ENCODE data around the gene HTR3A. TPM values are rescaled to one million over a fixed set of nuclear protein-coding genes. Genes with fewer than 3 reads are reported as not detected.
"Not testable (repeated sequence)": the region's sequence is repeated elsewhere in the genome, so short reads cannot be mapped to it uniquely, and the experiment has no call there.

HTR3A gene
- total RNA-seq, 1 experiment from 2014 or later = not detected

DNA sequence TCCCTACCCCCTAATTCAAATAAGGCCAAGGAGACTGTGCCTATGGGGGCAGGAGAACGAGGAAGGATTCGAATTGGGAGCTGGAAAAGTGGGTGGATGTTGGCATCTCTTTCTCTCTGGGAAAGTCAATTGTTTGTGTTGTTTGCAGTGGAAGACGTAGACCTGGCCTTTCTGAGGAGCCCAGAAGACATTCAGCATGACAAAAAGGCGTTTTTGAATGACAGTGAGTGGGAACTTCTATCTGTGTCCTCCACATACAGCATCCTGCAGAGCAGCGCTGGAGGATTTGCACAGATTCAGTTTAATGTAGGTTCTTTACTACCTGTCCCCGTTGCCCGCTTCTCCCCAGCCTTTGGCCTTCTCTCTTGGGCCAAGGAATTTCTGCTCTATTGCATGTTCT is 42.1 kb upstream of the HTR3A start:
- Histone ChIP-seq H3K4me3 (ENCODE audit: low read depth, low read length) (no peak overlapping the region), H3K36me3 (ENCODE audit: control insufficient read depth, insufficient read depth, low read length) (no peaks in the 10 kb centered on the region), H3K4me1 (no peaks in the 10 kb centered on the region), H3K27me3 (replicated peaks; ENCODE audit: control insufficient read depth, insufficient read depth, low read length) (no peaks in the 10 kb centered on the region; the same call in 1 of the 2 replicates), H3K9me3 (no peaks in the 10 kb centered on the region)
- BruUV-seq (replicated peaks) = no TSS peak
- no peaks in the 10 kb centered on the region for H3K9me3 Mint-ChIP-seq (ENCODE audit: unreplicated experiment)
- ChIA-PET POLR2A (no interaction called here), CTCF (no interaction called here)
- no peak overlapping the region for H3K27ac Mint-ChIP-seq (ENCODE audit: unreplicated experiment)
- no peak for DNase-seq
- TF ChIP-seq, protein P1, sequence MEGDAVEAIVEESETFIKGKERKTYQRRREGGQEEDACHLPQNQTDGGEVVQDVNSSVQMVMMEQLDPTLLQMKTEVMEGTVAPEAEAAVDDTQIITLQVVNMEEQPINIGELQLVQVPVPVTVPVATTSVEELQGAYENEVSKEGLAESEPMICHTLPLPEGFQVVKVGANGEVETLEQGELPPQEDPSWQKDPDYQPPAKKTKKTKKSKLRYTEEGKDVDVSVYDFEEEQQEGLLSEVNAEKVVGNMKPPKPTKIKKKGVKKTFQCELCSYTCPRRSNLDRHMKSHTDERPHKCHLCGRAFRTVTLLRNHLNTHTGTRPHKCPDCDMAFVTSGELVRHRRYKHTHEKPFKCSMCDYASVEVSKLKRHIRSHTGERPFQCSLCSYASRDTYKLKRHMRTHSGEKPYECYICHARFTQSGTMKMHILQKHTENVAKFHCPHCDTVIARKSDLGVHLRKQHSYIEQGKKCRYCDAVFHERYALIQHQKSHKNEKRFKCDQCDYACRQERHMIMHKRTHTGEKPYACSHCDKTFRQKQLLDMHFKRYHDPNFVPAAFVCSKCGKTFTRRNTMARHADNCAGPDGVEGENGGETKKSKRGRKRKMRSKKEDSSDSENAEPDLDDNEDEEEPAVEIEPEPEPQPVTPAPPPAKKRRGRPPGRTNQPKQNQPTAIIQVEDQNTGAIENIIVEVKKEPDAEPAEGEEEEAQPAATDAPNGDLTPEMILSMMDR (IDR thresholded peaks at IDR 0.05; ENCODE audit: insufficient read depth in 1 of 2, low read depth in 1 of 2, low read length in 1 of 2, severe bottlenecking in 1 of 2, unreplicated experiment in 1 of 2) = no peak
- H3K36me3 Mint-ChIP-seq (ENCODE audit: insufficient read depth, unreplicated experiment) = no peaks in the 10 kb centered on the region
- peaks cover 20% of the 10 kb centered on the region for H3K27me3 Mint-ChIP-seq (ENCODE audit: insufficient read depth, unreplicated experiment)
- intact Hi-C loops (cut with micrococcal nuclease; ENCODE audit: unreplicated experiment) = no loop called here
- no peak overlapping the region for H3K4me3 Mint-ChIP-seq (ENCODE audit: unreplicated experiment)
- H3K4me1 Mint-ChIP-seq (ENCODE audit: low read depth, unreplicated experiment) = peaks cover 6% of the 10 kb centered on the region

DNA sequence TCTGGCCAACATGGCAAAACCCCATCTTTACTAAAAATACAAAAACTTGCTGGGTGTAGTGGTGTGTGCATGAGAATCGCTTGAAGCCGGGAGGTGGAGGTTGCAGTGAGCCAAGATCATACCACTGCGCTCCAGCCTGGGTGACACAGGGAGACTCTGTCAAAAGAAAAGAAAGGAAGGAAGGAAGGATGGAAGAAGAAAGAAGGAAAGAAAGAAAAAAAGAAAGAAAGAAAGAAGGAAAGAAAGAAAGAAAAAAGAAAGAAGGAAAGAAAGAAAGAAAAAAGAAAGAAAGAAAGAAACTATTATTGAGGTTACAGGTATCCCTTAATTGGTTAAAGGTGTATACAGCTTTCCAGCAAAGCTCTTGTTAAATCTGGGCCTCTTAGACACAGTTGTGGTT is 40.7 kb upstream of the HTR3A start:
- H3K9me3 ChIP-seq; H3K4me1 Mint-ChIP-seq (ENCODE audit: low read depth, unreplicated experiment); POLR2A ChIA-PET; H3K27me3 ChIP-seq (replicated peaks; ENCODE audit: control insufficient read depth, insufficient read depth, low read length); H3K4me1 ChIP-seq; H3K4me3 ChIP-seq (ENCODE audit: low read depth, low read length); DNase-seq; H3K36me3 ChIP-seq (ENCODE audit: control insufficient read depth, insufficient read depth, low read length); intact Hi-C loops (cut with micrococcal nuclease; ENCODE audit: unreplicated experiment); H3K27ac Mint-ChIP-seq (ENCODE audit: unreplicated experiment); CTCF ChIA-PET; H3K4me3 Mint-ChIP-seq (ENCODE audit: unreplicated experiment); H3K9me3 Mint-ChIP-seq (ENCODE audit: unreplicated experiment); BruUV-seq (replicated peaks); H3K36me3 Mint-ChIP-seq (ENCODE audit: insufficient read depth, unreplicated experiment): not testable (repeated sequence)
- peaks cover 23% of the 10 kb centered on the region for H3K27me3 Mint-ChIP-seq (ENCODE audit: insufficient read depth, unreplicated experiment)

DNA sequence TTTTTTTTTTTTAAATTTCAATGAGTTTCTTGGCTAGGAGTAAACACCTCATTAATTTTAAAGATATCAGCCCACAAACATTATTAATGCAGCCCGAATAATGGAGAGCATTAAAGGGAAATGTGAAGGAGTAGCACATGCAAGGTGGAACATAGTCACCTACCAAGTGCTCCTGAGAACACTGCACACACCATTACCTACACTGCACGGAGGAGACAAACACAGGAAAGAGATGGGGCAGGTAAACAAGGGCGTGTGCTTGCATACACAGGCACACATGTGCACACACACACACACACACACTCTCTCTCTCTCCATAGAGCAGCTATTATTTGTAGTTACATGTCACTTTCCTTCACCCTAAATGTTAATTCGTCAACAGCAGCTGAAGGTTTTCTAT is 40.1 kb upstream of the HTR3A start:
- Mint-ChIP-seq H3K4me1 (ENCODE audit: low read depth, unreplicated experiment) (peaks cover 6% of the 10 kb centered on the region), H3K27ac (ENCODE audit: unreplicated experiment) (no peak overlapping the region), H3K36me3 (ENCODE audit: insufficient read depth, unreplicated experiment) (no peaks in the 10 kb centered on the region), H3K9me3 (ENCODE audit: unreplicated experiment) (no peaks in the 10 kb centered on the region), H3K27me3 (ENCODE audit: insufficient read depth, unreplicated experiment) (peaks cover 23% of the 10 kb centered on the region), H3K4me3 (ENCODE audit: unreplicated experiment) (no peak overlapping the region)
- TF ChIP-seq, protein P1 (IDR thresholded peaks at IDR 0.05; ENCODE audit: insufficient read depth in 1 of 2, low read depth in 1 of 2, low read length in 1 of 2, severe bottlenecking in 1 of 2, unreplicated experiment in 1 of 2) = no peak
- H3K4me1 ChIP-seq = no peaks in the 10 kb centered on the region
- no TSS peak for BruUV-seq (replicated peaks)
- intact Hi-C loops (cut with micrococcal nuclease; ENCODE audit: unreplicated experiment) = no loop called here
- no peaks in the 10 kb centered on the region for H3K36me3 ChIP-seq (ENCODE audit: control insufficient read depth, insufficient read depth, low read length)
- DNase-seq = no peak
- ChIA-PET POLR2A (no interaction called here), CTCF (no interaction called here)
- no peaks in the 10 kb centered on the region; the same call in 1 of the 2 replicates for H3K27me3 ChIP-seq (replicated peaks; ENCODE audit: control insufficient read depth, insufficient read depth, low read length)
- H3K9me3 ChIP-seq = no peaks in the 10 kb centered on the region
- no peak overlapping the region for H3K4me3 ChIP-seq (ENCODE audit: low read depth, low read length)

DNA sequence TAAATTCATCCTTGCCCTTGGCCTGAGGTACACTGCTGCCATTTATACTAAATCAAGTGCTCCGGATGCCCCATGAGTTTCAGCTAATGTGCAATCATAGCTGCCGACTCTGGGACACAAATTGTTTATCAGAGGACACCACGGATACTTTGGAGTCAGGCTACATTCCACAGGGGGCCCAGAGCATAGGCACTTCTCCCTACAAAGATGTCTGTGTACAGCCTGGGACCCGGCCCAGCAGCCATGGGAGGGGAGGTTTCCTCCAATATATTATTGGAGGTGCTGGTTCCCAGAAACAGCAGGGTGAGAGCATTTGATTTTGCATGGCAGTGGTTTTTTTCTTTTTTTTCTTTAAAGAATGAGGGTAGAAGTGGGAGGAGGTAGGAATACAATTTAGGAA is 39.0 kb upstream of the HTR3A start:
- CTCF ChIA-PET = no interaction called here
- Histone ChIP-seq H3K4me3 (ENCODE audit: low read depth, low read length) (no peak overlapping the region), H3K27me3 (replicated peaks; ENCODE audit: control insufficient read depth, insufficient read depth, low read length) (no peaks in the 10 kb centered on the region; the same call in 1 of the 2 replicates), H3K4me1 (no peaks in the 10 kb centered on the region), H3K9me3 (no peaks in the 10 kb centered on the region), H3K36me3 (ENCODE audit: control insufficient read depth, insufficient read depth, low read length) (no peaks in the 10 kb centered on the region)
- Mint-ChIP-seq H3K36me3 (ENCODE audit: insufficient read depth, unreplicated experiment) (no peaks in the 10 kb centered on the region), H3K27me3 (ENCODE audit: insufficient read depth, unreplicated experiment) (peaks cover 25% of the 10 kb centered on the region), H3K4me3 (ENCODE audit: unreplicated experiment) (no peak overlapping the region), H3K4me1 (ENCODE audit: low read depth, unreplicated experiment) (peaks cover 6% of the 10 kb centered on the region), H3K27ac (ENCODE audit: unreplicated experiment) (no peak overlapping the region), H3K9me3 (ENCODE audit: unreplicated experiment) (no peaks in the 10 kb centered on the region)
- no TSS peak for BruUV-seq (replicated peaks)
- intact Hi-C loops (cut with micrococcal nuclease; ENCODE audit: unreplicated experiment) = no loop called here
- TF ChIP-seq, protein P1 (IDR thresholded peaks at IDR 0.05; ENCODE audit: insufficient read depth in 1 of 2, low read depth in 1 of 2, low read length in 1 of 2, severe bottlenecking in 1 of 2, unreplicated experiment in 1 of 2) = no peak
- POLR2A ChIA-PET = no interaction called here
- no peak for DNase-seq

Data from Caco-2 (cell line).